ENCODE results near the gene KRT26.

KRT26 gene

GRCh38 chr17:40726919-40727318, 45.1 kb downstream of the KRT26 start:
- H3K27ac Mint-ChIP-seq = no peak overlapping the region
- H3K4me3 Mint-ChIP-seq = no peak overlapping the region
- H3K9me3 Mint-ChIP-seq (ENCODE audit: low read depth) = no peaks in the 10 kb centered on the region
- no peaks in the 10 kb centered on the region for H3K36me3 Mint-ChIP-seq
- peaks cover 6% of the 10 kb centered on the region for H3K27me3 Mint-ChIP-seq
- no peaks in the 10 kb centered on the region for H3K4me1 Mint-ChIP-seq (ENCODE audit: low read depth)

GRCh38 chr17:40724656-40725055, 47.3 kb downstream of the KRT26 start:
- Mint-ChIP-seq H3K36me3 (no peaks in the 10 kb centered on the region), H3K9me3 (ENCODE audit: low read depth) (no peaks in the 10 kb centered on the region), H3K27me3 (peaks cover 1% of the 10 kb centered on the region), H3K4me3 (no peak overlapping the region), H3K4me1 (ENCODE audit: low read depth) (no peaks in the 10 kb centered on the region), H3K27ac (no peak overlapping the region)

GRCh38 chr17:40722241-40722640, 49.8 kb downstream of the KRT26 start:
- no peaks in the 10 kb centered on the region for H3K36me3 Mint-ChIP-seq
- peaks cover 1% of the 10 kb centered on the region for H3K27me3 Mint-ChIP-seq
- no peak overlapping the region for H3K27ac Mint-ChIP-seq

GRCh38 chr17:40720899-40721298, 51.1 kb downstream of the KRT26 start:
- Mint-ChIP-seq H3K4me3 (no peak overlapping the region), H3K27me3 (peaks cover 1% of the 10 kb centered on the region), H3K27ac (no peak overlapping the region), H3K4me1 (ENCODE audit: low read depth) (no peaks in the 10 kb centered on the region), H3K9me3 (ENCODE audit: low read depth) (no peaks in the 10 kb centered on the region), H3K36me3 (no peaks in the 10 kb centered on the region)

More at GRCh38 chr17:40722241-40722640, 49.8 kb downstream of the KRT26 start:
- H3K9me3 Mint-ChIP-seq (ENCODE audit: low read depth) = no peaks in the 10 kb centered on the region
- no peaks in the 10 kb centered on the region for H3K4me1 Mint-ChIP-seq (ENCODE audit: low read depth)
- no peak overlapping the region for H3K4me3 Mint-ChIP-seq

GRCh38 chr17:40718930-40719329, 53.1 kb downstream of the KRT26 start:
- H3K4me1 Mint-ChIP-seq (ENCODE audit: low read depth) = no peaks in the 10 kb centered on the region
- H3K4me3 Mint-ChIP-seq = no peak overlapping the region
- no peak overlapping the region for H3K27ac Mint-ChIP-seq
- H3K36me3 Mint-ChIP-seq = no peaks in the 10 kb centered on the region
- no peaks in the 10 kb centered on the region for H3K9me3 Mint-ChIP-seq (ENCODE audit: low read depth)
- H3K27me3 Mint-ChIP-seq = peaks cover 2% of the 10 kb centered on the region

GRCh38 chr17:40717776-40718175, 54.2 kb downstream of the KRT26 start:
- Mint-ChIP-seq H3K4me1 (ENCODE audit: low read depth) (no peaks in the 10 kb centered on the region), H3K9me3 (ENCODE audit: low read depth) (no peaks in the 10 kb centered on the region), H3K27ac (no peak overlapping the region), H3K27me3 (peaks cover 1% of the 10 kb centered on the region), H3K36me3 (no peaks in the 10 kb centered on the region), H3K4me3 (no peak overlapping the region)

All from activated naive CD8-positive, alpha-beta T cell (primary cell).